ENCODE data around the gene TTC12. TPM values are rescaled to one million over a fixed set of nuclear protein-coding genes. Genes with fewer than 3 reads are reported as not detected.

The TTC12 gene
- total and polyA plus RNA-seq, 9 of the 15 experiments (the other 6 are each of a cell fraction or from before 2014, with no cell fraction given) = 5.1 to 19.9 (median 13.4) TPM

- TF ChIP-seq PREB (CRISPR knock-in tag; IDR thresholded peaks at IDR 0.05) (no peak), GABPB2 (CRISPR knock-in tag; conservative IDR thresholded peaks at IDR 0.05) (no peak), MAFK (IDR thresholded peaks at IDR 0.05; ENCODE audit: low read length) (no peak), TAF9B (IDR thresholded peaks at IDR 0.05; ENCODE audit: partially characterized antibody) (no peak), SOX6 (IDR thresholded peaks at IDR 0.05) (no peak)
These were observed 41.3 kb upstream of the TTC12 start (continued) for GRCh38 chr11:113272927-113273615.

GRCh38 chr11:113273720-113274119, 40.7 kb upstream of the TTC12 start:
- WGBS (ENCODE audit: insufficient coverage, low coverage, missing lambda C conversion rate) = 3% methylated on average over 10 of the region's 10 CpGs
- DNase-seq (ENCODE audit: extremely low read depth in 1 of 4, low spot score in 3 of 4) (no peak), ATAC-seq (no peak; the same call in 1 of the 3 replicates), FAIRE-seq (no peak)
- ChIA-PET CTCF (ENCODE audit: low intra/inter-chr PET ratio) (no interaction called here), POLR2A (interaction anchor here (0.6 kb wide), 2 partner anchors 65 to 195 kb away, joined by 3 read pairs; no protein-coding TSS in a partner anchor)
- Histone ChIP-seq H3K36me3 (ENCODE audit: control insufficient read depth, insufficient read depth, low read length) (no peaks in the 10 kb centered on the region), H3K4me3 (no peak overlapping the region), H2AFZ (ENCODE audit: low read depth, low read length) (no peak overlapping the region), H3K4me2 (ENCODE audit: insufficient read depth, low read length) (no peak overlapping the region), H3K27me3 (ENCODE audit: control insufficient read depth in 2 of 2, insufficient read depth in 2 of 2, low read length in 2 of 2) (peaks cover 36 to 65% of the 10 kb centered on the region in 2 experiments), H3K9me1 (ENCODE audit: control insufficient read depth, insufficient read depth, low read length) (no peaks in the 10 kb centered on the region), H3K27ac (ENCODE audit: extremely low read depth, low read depth, low read length) (no peak overlapping the region), H4K20me1 (replicated peaks; ENCODE audit: control insufficient read depth, insufficient read depth, low read length) (no peaks in the 10 kb centered on the region; the same call in 1 of the 2 replicates), H3K79me2 (ENCODE audit: control insufficient read depth, insufficient read depth, low read length) (no peaks in the 10 kb centered on the region), H3K9ac (ENCODE audit: insufficient read depth in 1 of 2, low read depth in 2 of 2, low read length in 2 of 2) (no peak overlapping the region), H3K9me3 (replicated peaks; ENCODE audit: control insufficient read depth, insufficient read depth, low read depth, low read length) (no peaks in the 10 kb centered on the region), H3K4me1 (replicated peaks in 1 of 2; ENCODE audit: control insufficient read depth in 2 of 2, insufficient read depth in 2 of 2, low read length in 2 of 2) (no peaks in the 10 kb centered on the region)
- TF ChIP-seq ZNF561 (CRISPR knock-in tag; conservative IDR thresholded peaks at IDR 0.05) = no peak
- no peak for TF ChIP-seq MEF2A (IDR thresholded peaks at IDR 0.05; ENCODE audit: control insufficient read depth, low read depth, low read length)
- TF ChIP-seq TAF1 (IDR thresholded peaks at IDR 0.05; ENCODE audit: control insufficient read depth, extremely low read depth, insufficient read depth, low read length, severe bottlenecking) = no peak
- TF ChIP-seq ZNF778 (CRISPR knock-in tag; IDR thresholded peaks at IDR 0.05) = no peak
- TF ChIP-seq HDAC8 (tag; IDR thresholded peaks at IDR 0.05) = no peak
- no peak for TF ChIP-seq GATAD2A (IDR thresholded peaks at IDR 0.05)
- TF ChIP-seq NCOA2 (IDR thresholded peaks at IDR 0.05; ENCODE audit: partially characterized antibody in 2 of 2) = no peak
- TF ChIP-seq HES1 (IDR thresholded peaks at IDR 0.05; ENCODE audit: low read depth) = no peak
- TF ChIP-seq PRPF4 (IDR thresholded peaks at IDR 0.05; ENCODE audit: insufficient read depth, low read depth, low read length, poor library complexity, severe bottlenecking) = no peak
- no peak for TF ChIP-seq FIP1L1 (IDR thresholded peaks at IDR 0.05; ENCODE audit: low read depth, low read length, poor library complexity, severe bottlenecking)
- TF ChIP-seq CTBP1 (IDR thresholded peaks at IDR 0.05; ENCODE audit: borderline replicate concordance) = no peak
- TF ChIP-seq SMARCE1 (IDR thresholded peaks at IDR 0.05) = no peak
- BruUV-seq (replicated peaks) = no TSS peak
- intact Hi-C loops (cut with micrococcal nuclease) = no loop called here
- in situ Hi-C loops (cut with MboI) = no loop called here
